GM23248 (cell line): ENCODE measurements around the gene DNAJC30. TPM values are rescaled to one million over a fixed set of nuclear protein-coding genes. Genes with fewer than 3 reads are reported as not detected.

Experiments used
- DNase-seq: peaks from one replicate; pipeline ENCODE4 v3.0.0-alpha.2; 2015
- H2AFZ ChIP-seq: fragments of 200-600 bp; sonication (generic); 2 replicates; pipeline ENCODE4 v1.6.1; 2016; ENCODE audit warnings: antibody characterized with exemption
- H3F3A ChIP-seq: fragments of 200-600 bp; sonication (generic); 2 replicates; pipeline ENCODE4 v1.6.1; 2016; ENCODE audit warnings: mild to moderate bottlenecking, antibody characterized with exemption, mixed run types; ENCODE audit not compliant: insufficient read depth
- H3K27ac ChIP-seq: fragments of 200-600 bp; sonication (generic); 2 replicates; pipeline ENCODE4 v1.5.1; 2016; ENCODE audit warnings: mild to moderate bottlenecking
- H3K27me3 ChIP-seq: fragments of 200-600 bp; sonication (generic); replicated peaks from 2 replicates; pipeline ENCODE4 v1.6.1; 2016; ENCODE audit warnings: mild to moderate bottlenecking; ENCODE audit not compliant: insufficient read depth
- H3K36me3 ChIP-seq: fragments of 200-600 bp; sonication (generic); 2 replicates; pipeline ENCODE4 v1.6.1; 2016; ENCODE audit warnings: low read depth, mild to moderate bottlenecking
- H3K4me1 ChIP-seq: fragments of 200-600 bp; sonication (generic); 2 replicates; pipeline ENCODE4 v1.6.1; 2016; ENCODE audit warnings: mild to moderate bottlenecking; ENCODE audit not compliant: insufficient read depth
- H3K4me2 ChIP-seq: fragments of 200-600 bp; sonication (generic); one replicate; pipeline ENCODE4 v1.6.1; 2016; ENCODE audit warnings: mild to moderate bottlenecking; ENCODE audit not compliant: unreplicated experiment
- H3K4me3 ChIP-seq: fragments of 200-600 bp; sonication (generic); 2 replicates; pipeline ENCODE4 v1.5.1; 2016; ENCODE audit warnings: mild to moderate bottlenecking
- H3K79me2 ChIP-seq: fragments of 200-600 bp; sonication (generic); 2 replicates; pipeline ENCODE4 v1.6.1; 2016; ENCODE audit warnings: mild to moderate bottlenecking; ENCODE audit not compliant: insufficient read depth
- H3K9ac ChIP-seq: fragments of 200-600 bp; sonication (generic); 2 replicates; pipeline ENCODE4 v1.6.1; 2016; ENCODE audit warnings: mild to moderate bottlenecking
- H3K9me2 ChIP-seq: fragments of 200-600 bp; sonication (generic); 2 replicates; pipeline ENCODE4 v1.6.1; 2016; ENCODE audit warnings: mixed run types, mild to moderate bottlenecking, moderate library complexity; ENCODE audit not compliant: insufficient read depth
- H3K9me3 ChIP-seq: fragments of 200-600 bp; sonication (generic); one replicate; pipeline ENCODE4 v1.6.1; 2017; ENCODE audit warnings: low read depth
- H4K20me1 ChIP-seq: fragments of 200-600 bp; sonication (generic); 2 replicates; pipeline ENCODE4 v1.6.0; 2016; ENCODE audit not compliant: insufficient read depth
- EZH2phosphoT487 ChIP-seq: fragments of 200-600 bp; sonication (generic); IDR thresholded peaks from 2 replicates; pipeline ENCODE4 v1.6.1; 2018; ENCODE audit warnings: antibody characterized with exemption, moderate library complexity, mild to moderate bottlenecking, low read depth; ENCODE audit not compliant: insufficient read depth
- WGBS, 2 experiments: methylation state at CpG; one replicate each; pipeline ENCODE4 v1.1.6; 2015 to 2017; ENCODE audit warnings: low lambda C conversion rate in 2 of 2, low coverage in 1 of 2; ENCODE audit errors: missing lambda C conversion rate in 2 of 2; 5-methylcytosine and 5-hydroxymethylcytosine counted together
- in situ Hi-C: fragments of 300-500 bp; cut with MboI; formaldehyde crosslinking; loops from 2 replicates; pipeline ENCODE4 v1.15.0; 2020
- microRNA counts: library from miRNA; unstranded; fragments of <30 nt; microRNA quantifications from one replicate; lab custom pipeline; 2016
- microRNA-seq: library from miRNA; unstranded; fragments of <30 nt; microRNA quantifications from one replicate; pipeline ENCODE4, GENCODE V29; 2016; ENCODE audit warnings: borderline number of aligned reads
- polyA plus RNA-seq: library from polyadenylated mRNA; unstranded; fragments of >200 nt; fragmentation: Nextera tagmentation; extraction: Ambion mirVana; gene quantifications from 2 replicates; pipeline ENCODE4 v1.2.1, GENCODE V29; 2016
- small RNA-seq: library from RNA; depleted of rRNA; stranded (forward); fragments of <200 nt; gene quantifications from one replicate; pipeline ENCODE3, GENCODE V24; 2014; ENCODE audit warnings: low read depth, low replicate concordance
- total RNA-seq: library from RNA; depleted of rRNA; stranded (reverse); fragments of >200 nt; shearing (Covaris generic); gene quantifications from 2 replicates; pipeline ENCODE4 v1.2.3, GENCODE V29; 2014; rRNA removed

Gene DNAJC30
- total and polyA plus RNA-seq, 2 experiments from 2014 or later: 5.2 to 12.7 TPM

DNA sequence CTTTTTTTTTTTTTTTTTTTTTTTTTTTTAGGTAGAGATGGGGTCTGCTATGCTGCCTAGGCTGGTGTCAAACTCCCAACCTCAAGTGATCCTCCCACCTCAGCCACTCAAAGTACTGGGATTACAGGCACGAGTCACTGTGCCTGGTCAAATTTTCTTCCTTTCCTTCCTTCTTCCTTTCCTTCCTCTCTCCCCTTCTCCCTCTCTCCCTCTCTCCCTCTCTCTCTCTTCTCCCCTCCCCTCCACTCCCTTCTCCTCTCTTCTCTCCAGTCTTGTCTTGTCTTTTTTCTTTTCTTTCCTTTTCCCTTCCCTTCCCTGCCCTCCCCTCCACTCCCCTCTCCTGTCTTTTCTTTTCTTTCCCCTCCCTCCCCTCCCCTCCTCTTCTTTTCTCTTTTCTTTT is 51.7 kb downstream of the DNAJC30 start:
- Histone ChIP-seq H4K20me1 (no peaks in the 10 kb centered on the region), H3K9ac (no peak overlapping the region), H3F3A (no peaks in the 10 kb centered on the region), H3K9me3 (no peaks in the 10 kb centered on the region), H3K4me2 (no peak overlapping the region), H2AFZ (no peak overlapping the region), H3K4me1 (peaks cover 5% of the 10 kb centered on the region), H3K79me2 (no peaks in the 10 kb centered on the region), H3K27ac (no peak overlapping the region), H3K36me3 (no peaks in the 10 kb centered on the region), H3K27me3 (peaks cover 11% of the 10 kb centered on the region), H3K4me3 (no peak overlapping the region), H3K9me2 (no peaks in the 10 kb centered on the region)
- in situ Hi-C loops: no loop called here
- 6% methylated on average over 1 of the region's 1 CpG; no CpG with 5 or more reads in 1 of the 2 experiments for WGBS, 2 experiments
- DNase-seq: no peak
- TF ChIP-seq EZH2phosphoT487: no peak

MicroRNAs within 50 kb of the gene (microRNA counts, 767-probe panel; counts per million panel counts)
- microRNA hsa-miR-4284 (lab: Ali Mortazavi, UCI): 447 counts per million, percentile 86 among the panel's probes with 10 or more counts

Small RNAs within 50 kb of the gene (microRNA-seq; reads per million reads assigned to microRNA genes)
- gene MIR4284: not detected

Small RNAs within 50 kb of the gene (small RNA-seq; reads per million reads assigned to genes)
- not detected for gene MIR4284
- not detected for gene RN7SL265P

Other genes with a start within 250 kb of the DNAJC30 start
- 0.32 TPM in 1 of 2 replicates, not detected in the other for gene FZD9, start 249.7 kb downstream of the DNAJC30 start, total RNA-seq
- 0.13 and 0.38 TPM in 2 replicates for gene FZD9, start 249.7 kb downstream of the DNAJC30 start, polyA plus RNA-seq
- 41.8 and 49.4 TPM in 2 replicates for gene BAZ1B, start 161.2 kb downstream of the DNAJC30 start, total RNA-seq
- 23.5 and 24.0 TPM in 2 replicates for gene BAZ1B, start 161.2 kb downstream of the DNAJC30 start, polyA plus RNA-seq
- gene BCL7B, start 125.8 kb downstream of the DNAJC30 start, total RNA-seq: 23.3 and 24.8 TPM in 2 replicates
- 71.8 and 72.6 TPM in 2 replicates for gene BCL7B, start 125.8 kb downstream of the DNAJC30 start, polyA plus RNA-seq
- 72.1 and 101 TPM in 2 replicates for gene TBL2, start 104.9 kb downstream of the DNAJC30 start, total RNA-seq
- 69.7 and 78.0 TPM in 2 replicates for gene TBL2, start 104.9 kb downstream of the DNAJC30 start, polyA plus RNA-seq
- gene MLXIPL, start 58.9 kb downstream of the DNAJC30 start, total RNA-seq: not detected in 2 replicates
- not detected in 2 replicates for gene MLXIPL, start 58.9 kb downstream of the DNAJC30 start, polyA plus RNA-seq
- 3.5 and 5.9 TPM in 2 replicates for gene VPS37D, start 15.6 kb downstream of the DNAJC30 start, total RNA-seq
- 1.2 and 1.3 TPM in 2 replicates for gene VPS37D, start 15.6 kb downstream of the DNAJC30 start, polyA plus RNA-seq
- gene BUD23, start 144 bp upstream of the DNAJC30 start, total RNA-seq: 36.2 and 48.2 TPM in 2 replicates
- 95.1 and 98.5 TPM in 2 replicates for gene BUD23, start 144 bp upstream of the DNAJC30 start, polyA plus RNA-seq
- gene STX1A, start 36.2 kb upstream of the DNAJC30 start, total RNA-seq: 10.9 and 20.6 TPM in 2 replicates
- gene STX1A, start 36.2 kb upstream of the DNAJC30 start, polyA plus RNA-seq: 10.1 and 12.0 TPM in 2 replicates
- 8.9 and 20.8 TPM in 2 replicates for gene ABHD11, start 55.3 kb upstream of the DNAJC30 start, total RNA-seq
- 17.6 and 18.1 TPM in 2 replicates for gene ABHD11, start 55.3 kb upstream of the DNAJC30 start, polyA plus RNA-seq
- gene CLDN3, start 86.8 kb upstream of the DNAJC30 start, total RNA-seq: not detected in 2 replicates
- not detected in 2 replicates for gene CLDN3, start 86.8 kb upstream of the DNAJC30 start, polyA plus RNA-seq
- not detected in 2 replicates for gene CLDN4, start 147.5 kb upstream of the DNAJC30 start, total RNA-seq
- gene CLDN4, start 147.5 kb upstream of the DNAJC30 start, polyA plus RNA-seq: 0.06 and 0.10 TPM in 2 replicates
- gene METTL27, start 159.1 kb upstream of the DNAJC30 start, total RNA-seq: 3.5 and 5.3 TPM in 2 replicates
- 6.0 and 6.5 TPM in 2 replicates for gene METTL27, start 159.1 kb upstream of the DNAJC30 start, polyA plus RNA-seq
- not detected in 2 replicates for gene TMEM270, start 177.7 kb upstream of the DNAJC30 start, total RNA-seq
- gene TMEM270, start 177.7 kb upstream of the DNAJC30 start, polyA plus RNA-seq: not detected in 2 replicates